Renal cortex interstitium (tissue), 11 donors: ENCODE results near the gene BLACAT1. TPM values are rescaled to one million over a fixed set of nuclear protein-coding genes. Genes with fewer than 3 reads are reported as not detected.
"Not testable (repeated sequence)": the region's sequence is repeated elsewhere in the genome, so short reads cannot be mapped to it uniquely, and the experiment has no call there.

ENCODE experiments used
- DNase-seq, 11 donors: peaks; one replicate each; pipeline ENCODE4 v3.0.0-alpha.2; 2013; ENCODE audit warnings: low read depth in 9 of 11, low spot score in 4 of 11; ENCODE audit errors: extremely low read depth in 1 of 11
- polyA plus RNA-seq, 3 donors: library from polyadenylated mRNA; unstranded; fragments of 120-200 nt; gene quantifications; one replicate each; pipeline ENCODE4 v1.2.1, GENCODE V29; 2013; ENCODE audit not compliant: insufficient read length in 3 of 3

BLACAT1 gene
- polyA plus RNA-seq, 3 donors: 3.1 to 3.5 (median 3.2) TPM

DNA sequence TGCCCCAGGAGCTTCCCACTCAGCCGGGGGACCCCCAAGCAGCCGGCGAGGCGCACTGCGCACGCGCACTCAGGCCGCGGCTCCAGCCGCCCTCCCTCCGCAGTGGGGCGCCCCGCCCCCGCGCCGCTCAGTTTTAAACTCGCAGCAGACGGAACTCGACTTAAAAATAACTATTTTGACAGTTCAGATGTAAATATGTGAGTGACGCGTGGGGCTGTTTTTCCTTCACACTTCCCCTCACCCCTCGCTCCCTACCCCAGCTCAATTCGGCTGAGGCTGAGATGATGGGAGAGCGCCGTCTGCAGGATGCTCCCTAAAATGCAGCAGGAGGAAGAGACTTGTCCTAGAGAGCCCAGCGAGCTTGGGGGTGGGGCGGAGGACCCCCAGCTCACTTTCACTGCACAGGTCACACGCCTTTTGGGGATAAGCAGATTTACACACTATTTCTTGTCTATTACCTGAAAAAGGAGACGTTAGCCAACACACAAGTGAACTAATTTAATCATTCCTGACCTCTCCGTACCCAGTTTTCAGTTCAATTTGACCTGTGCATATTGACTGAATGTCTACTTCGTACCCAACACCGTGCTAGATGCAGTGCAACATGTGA lies 25.0 kb downstream of the BLACAT1 start:
- peak in 1 of 11 donors; percentile 58 for DNase-seq

DNA sequence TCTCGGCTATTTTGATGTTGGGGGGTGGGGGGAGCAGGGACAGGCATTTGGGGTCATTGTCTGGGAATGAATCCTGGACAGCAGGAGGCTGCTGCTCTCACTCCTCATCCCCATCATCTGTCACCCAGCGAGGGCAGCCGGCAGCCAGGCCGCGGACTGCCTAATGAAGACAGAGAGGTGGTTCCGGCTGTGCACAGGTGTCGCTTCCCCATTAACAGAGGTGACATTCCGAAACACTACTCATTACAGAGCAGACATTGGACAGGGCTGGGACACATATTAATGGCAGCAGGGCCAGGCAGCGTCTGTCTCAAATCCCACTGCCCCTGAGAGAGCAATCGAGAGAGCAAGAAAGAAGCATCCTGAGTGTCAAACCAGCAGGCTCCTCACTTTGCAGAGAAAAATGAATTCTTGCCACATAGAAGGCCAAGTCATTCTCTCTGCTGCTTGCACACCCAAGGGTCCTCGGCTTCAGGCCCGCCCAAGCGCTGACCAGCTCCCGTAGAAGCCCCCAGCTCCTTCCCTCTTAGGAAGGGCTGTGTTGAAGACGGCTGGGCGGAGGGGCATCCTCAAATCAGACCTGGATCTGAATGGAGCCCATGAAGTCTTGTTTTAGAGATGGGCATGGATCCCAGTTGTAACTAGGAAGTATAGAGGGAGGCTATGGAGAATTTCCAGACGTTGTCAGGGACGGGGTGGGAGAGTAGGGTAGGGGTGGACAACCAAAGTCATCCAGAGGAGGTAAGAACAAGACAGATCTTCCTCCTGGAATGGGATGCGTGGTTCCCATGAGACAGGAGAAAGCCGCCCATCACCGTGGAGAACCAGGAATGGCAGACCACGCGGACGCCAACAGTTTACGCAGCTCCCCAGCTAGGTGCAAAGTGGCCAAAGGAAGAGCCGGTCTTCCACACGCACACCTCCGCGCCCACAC lies 25.8 kb downstream of the BLACAT1 start:
- no peak for DNase-seq

DNA sequence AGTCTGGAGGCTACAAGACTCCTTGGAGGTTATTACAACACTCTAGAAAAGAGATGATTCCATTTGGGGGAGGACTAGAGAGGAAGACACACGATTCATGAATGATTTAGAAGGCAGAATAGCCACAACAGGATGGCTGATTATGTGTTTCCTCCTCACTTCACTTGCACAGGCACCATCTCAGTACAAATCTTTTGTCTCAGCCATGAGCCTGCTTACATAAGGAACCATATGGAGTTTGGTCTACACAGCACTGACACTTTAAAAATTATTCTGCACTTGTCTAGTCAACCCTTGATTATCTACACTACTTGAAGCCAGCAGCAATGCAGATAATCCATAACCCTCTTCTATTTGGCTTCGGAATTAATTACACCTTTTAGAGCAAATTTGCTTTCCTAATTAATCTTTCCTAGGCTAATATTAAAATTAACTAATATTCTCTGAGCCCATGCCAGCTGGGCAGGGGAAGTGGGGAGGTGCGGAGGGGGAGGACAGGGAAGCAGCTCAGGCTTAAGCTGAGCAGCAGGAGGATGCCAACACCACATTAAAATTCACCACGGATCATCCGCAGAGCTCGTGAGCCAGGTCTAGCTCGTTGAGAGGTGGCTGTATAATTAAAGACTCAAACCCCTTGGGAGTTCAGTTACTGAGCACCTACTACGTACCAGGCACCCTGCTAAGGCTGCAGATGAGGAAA lies 30.8 kb downstream of the BLACAT1 start:
- no peak for DNase-seq

DNA sequence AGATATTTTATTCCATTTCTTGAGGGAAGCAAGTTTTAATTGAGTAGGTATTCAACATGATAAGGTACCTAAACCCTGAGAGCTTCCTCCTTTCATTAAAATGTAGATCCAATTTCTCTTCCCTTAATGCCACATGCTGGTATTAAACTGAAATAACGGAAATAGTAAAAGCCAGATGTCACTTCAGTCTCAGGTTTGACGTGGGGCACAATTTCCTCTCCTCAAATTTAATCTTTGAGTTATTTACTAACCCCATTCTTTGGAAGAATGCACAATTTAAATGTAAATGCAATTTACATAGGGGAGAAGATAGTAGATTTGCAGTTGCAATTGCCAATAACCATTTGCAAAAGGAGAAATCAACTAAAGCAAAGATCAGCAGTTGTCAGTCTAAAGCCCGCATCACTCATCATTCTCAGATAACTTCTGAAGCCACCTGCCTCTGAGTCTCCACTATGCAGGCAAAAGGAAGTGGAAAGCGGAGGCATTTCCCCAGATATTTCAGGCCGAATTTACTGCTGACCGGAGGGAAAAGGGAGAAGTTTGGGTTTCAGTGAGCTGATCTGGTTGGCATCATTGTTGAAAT lies 31.9 kb downstream of the BLACAT1 start:
- no peak for DNase-seq

DNA sequence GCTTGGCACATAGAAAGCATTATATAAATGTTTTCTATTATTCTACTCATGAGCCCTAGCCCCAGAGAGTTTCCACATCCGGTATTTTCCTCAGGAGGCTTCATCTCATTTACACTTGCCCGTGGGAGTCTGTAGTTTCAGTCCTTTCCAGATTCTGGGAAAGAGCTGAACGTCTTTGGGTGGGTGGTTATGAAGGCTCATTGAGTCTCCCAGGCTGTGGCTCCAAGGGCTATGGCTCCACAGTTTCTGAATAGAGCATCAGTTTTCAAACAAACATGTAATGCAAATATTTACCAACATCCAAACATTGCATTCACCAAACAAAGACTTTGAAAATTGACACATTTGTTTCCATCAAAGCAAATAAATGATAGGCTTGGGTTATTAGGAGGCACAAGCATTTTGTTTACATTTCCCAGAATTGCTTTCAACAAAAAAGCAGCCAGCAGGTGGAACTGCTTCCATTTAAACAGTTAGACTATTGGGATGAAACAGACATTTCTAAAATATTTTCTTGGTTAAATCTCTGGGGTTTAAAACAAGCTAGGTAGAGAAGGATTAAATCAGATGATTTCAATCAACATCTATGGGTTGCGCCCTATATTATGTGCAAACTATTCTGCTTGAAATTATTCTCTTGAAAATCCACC lies 32.7 kb downstream of the BLACAT1 start:
- no peak for DNase-seq

DNA sequence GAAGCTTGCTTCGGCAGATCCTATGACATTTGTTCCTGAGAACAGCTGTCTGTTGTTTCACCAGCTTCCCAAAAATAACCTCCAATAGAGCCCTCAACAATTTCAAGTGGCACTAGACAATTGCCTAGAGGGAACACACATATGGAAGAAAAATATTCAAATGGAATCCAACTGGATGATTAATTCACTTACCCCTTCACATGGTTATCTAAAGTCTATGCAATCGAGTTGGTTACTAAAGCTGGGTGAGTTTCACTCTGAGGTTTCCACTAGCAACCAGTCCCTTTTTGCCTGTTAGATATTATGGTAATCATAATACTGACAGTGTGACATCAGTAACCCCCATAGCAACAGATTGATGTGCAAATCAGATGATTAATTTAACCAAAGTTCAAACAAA lies 34.0 kb downstream of the BLACAT1 start, which contains the start of gene LEMD1:
Gene LEMD1, minus strand, starts transcription at position 259 of the 400 bp plus-strand sequence. CDS start 1,520 bp downstream, outside the sequence.
- DNase-seq: no peak

DNA sequence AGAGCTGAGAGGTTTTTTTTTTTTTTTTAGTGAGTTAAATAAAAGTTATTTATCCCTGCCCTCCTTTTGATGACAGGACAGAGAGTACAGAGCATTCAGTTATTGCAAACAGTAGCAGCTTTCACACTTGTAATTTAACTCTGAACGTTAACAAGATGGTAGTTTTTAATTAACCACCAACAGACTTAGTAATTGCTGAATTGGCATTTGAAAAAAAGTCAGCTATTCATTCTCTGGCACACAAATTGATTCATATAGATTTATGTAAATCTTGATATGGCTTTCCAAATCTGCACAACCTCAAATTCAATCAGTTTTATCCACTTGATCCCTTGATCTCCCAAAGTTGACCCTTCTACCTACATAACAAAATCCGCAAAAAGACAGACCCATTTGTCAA lies 34.9 kb downstream of the BLACAT1 start:
- DNase-seq: no peak

DNA sequence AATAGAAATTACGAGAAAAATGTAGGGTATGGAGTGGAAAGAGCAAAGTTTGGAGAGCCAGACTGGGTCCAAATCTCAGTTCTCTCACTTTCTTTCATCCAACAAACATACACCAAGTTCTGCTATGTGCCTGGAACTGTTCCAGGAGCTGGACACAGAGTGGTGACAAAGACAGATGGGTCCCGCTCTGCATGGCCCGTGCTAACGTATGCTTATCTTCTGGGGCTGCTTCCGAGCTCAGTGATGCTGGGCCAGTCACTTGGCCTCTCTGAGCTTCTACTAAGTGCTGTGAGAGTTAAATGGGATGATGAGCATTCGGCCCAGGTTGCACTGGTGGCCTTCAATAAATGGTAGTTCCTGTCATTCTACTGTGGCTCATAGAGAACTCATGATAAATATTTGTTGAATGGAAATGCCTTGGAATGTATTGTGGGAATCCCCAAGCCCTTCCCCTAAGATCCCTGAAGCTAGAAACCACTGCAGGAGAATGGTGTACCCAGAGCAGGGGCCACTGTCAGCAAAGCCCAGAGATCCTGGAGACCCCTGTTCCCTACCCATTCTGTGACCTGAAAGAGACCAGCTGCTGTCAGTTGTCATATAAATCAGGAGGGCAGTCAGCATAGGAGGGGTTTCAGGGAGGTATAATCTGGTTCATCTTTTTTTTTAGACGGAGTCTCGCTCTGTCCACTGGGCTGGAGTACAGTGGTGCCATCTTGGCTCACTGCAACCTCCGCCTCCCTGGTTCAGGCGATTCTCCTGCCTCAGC lies 37.8 kb downstream of the BLACAT1 start:
- no peak for DNase-seq

DNA sequence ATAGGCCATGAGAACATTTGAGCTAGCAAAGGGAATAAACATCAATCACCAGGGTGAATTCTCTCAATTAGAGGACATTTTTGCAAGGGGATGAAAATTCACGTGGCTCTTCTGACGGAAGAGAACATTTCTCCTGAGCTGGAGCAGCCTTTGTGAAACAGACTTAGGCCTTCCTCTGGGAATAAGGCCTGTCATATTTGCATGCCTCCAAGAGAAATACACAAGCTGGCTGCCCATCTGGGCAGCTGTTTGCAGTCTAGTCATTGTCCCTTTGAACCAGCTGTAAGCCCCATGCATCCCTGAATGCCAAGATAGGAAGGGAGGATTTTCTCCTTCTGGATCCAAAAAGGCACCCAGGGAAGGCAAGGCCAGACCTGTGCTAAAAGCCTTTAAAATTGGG lies 39.5 kb downstream of the BLACAT1 start:
- peak in 2 of 11 donors; percentile 34 to 40 for DNase-seq

DNA sequence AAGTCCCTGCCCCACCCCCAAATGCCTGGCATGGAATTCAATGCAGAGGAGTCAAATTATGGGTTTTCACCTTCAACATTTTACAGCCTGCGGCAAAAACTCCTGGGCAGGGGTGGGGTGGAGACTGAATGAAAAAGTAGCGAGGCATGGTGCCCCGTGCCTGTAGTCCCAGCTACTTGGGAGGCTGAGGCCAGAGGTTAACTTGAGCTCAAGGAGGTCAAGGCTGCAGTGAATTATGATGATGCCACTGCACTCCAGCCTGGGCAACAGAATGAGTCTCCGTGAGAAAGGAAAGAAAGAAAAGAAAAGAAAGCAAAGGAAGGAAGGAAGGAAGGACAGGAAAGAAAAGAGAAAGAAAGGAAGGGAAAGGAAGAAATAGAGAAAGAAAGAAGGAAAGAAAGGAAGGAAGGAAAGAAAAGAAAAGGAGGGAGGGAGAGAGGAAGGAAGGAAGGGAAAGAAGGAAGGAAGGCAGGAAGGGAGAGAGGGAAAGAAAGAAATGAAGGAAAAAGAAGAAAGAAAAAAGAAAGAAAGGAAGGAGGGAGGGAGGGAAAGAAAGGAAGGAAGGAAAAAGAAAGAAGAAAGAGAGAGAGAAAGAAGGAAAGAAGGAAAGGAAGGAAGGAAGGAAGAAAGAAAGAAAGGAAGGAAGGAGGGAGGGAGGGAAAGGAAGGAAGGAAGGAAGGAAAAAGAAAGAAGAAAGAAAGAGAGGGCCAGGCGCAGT lies 45.1 kb downstream of the BLACAT1 start:
- no peak for DNase-seq

DNA sequence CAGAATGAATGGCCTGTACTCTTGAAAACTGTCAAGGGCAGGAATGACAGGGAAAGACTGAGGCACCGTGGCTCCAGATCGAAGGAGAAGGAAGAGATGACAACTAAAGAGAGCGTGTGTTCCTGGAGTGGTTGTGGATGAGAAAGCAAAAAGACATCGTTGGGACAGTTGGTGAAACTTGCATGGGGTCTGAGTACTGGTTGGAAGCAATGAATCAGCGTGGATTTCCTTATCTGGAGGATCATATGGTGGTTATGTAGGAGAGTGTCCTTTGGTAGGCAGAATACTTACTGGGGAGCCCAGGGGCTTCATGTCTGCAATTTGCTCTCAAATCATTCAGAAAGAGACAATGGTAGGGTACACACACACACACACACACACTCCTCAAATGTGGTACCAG lies 47.9 kb downstream of the BLACAT1 start:
- no peak for DNase-seq

DNA sequence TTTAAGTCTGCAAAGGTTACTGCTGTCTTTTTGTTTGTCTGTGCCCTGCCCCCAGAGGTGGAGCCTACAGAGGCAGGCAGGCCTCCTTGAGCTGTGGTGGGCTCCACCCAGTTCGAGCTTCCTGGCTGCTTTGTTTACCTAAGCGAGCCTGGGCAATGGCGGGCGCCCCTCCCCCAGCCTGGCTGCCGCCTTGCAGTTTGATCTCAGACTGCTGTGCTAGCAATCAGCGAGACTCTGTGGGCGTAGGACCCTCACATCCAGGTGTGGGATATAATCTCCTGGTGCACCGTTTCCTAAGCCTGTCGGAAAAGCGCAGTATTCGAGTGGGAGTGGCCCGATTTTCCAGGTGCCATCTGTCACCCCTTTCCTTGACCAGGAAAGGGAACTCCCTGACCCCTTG lies 49.6 kb downstream of the BLACAT1 start:
- not testable (repeated sequence) for DNase-seq

Other genes with a start within 250 kb of the BLACAT1 start
- 10 to 100 TPM; 18.2 to 20.5 (median 19.6) TPM for gene DSTYK, start 244.3 kb downstream of the BLACAT1 start, polyA plus RNA-seq
- 1 to 10 TPM; 7.2 to 8.7 (median 7.9) TPM for gene TMCC2, start 228.1 kb downstream of the BLACAT1 start, polyA plus RNA-seq
- gene NUAK2, start 134.3 kb downstream of the BLACAT1 start, polyA plus RNA-seq: 10 to 100 TPM in 1 of 3 donors, 1 to 10 TPM in 2; 8.0 to 14.9 (median 8.6) TPM
- 1 to 10 TPM; 1.2 to 3.1 (median 2.2) TPM for gene KLHDC8A, start 99.1 kb downstream of the BLACAT1 start, polyA plus RNA-seq
- 1 to 10 TPM; 2.8 to 3.5 (median 3.3) TPM for gene LEMD1, start 34.0 kb downstream of the BLACAT1 start, polyA plus RNA-seq
- 10 to 100 TPM; 20.4 to 53.2 (median 25.1) TPM for gene CDK18, start 48.6 kb upstream of the BLACAT1 start, polyA plus RNA-seq
- 10 to 100 TPM; 16.0 to 25.7 (median 17.8) TPM for gene ELK4, start 176.0 kb upstream of the BLACAT1 start, polyA plus RNA-seq
- 10 to 100 TPM in 1 of 3 donors, 1 to 10 TPM in 2; 8.6 to 12.5 (median 8.9) TPM for gene SLC45A3, start 224.5 kb upstream of the BLACAT1 start, polyA plus RNA-seq